Thoracic aorta (tissue), 2 donors: ENCODE results near the gene TMEM63B. TPM values are rescaled to one million over a fixed set of nuclear protein-coding genes. Genes with fewer than 3 reads are reported as not detected.
A peak's percentile ranks its signal among the peaks of the same experiment; 100 is the strongest.

Source experiments
- ATAC-seq: fragments of 150-250 bp; one replicate; pipeline ENCODE4 v1.8.0; 2017; ENCODE audit warnings: low read depth; ENCODE audit not compliant: insufficient number of reproducible peaks, low FRiP score
- DNase-seq: peaks from one replicate; pipeline ENCODE4 v3.0.0-alpha.2; 2020; ENCODE audit warnings: low spot score
- H3K27ac ChIP-seq, 2 donors: fragments of 200-600 bp; sonication (generic); 1 replicate in 1 of 2; 2 replicates in 1 of 2; pipeline ENCODE4 v1.5.1; 2016; ENCODE audit warnings: mild to moderate bottlenecking in 2 of 2, moderate library complexity in 2 of 2
- H3K27me3 ChIP-seq: fragments of 200-600 bp; sonication (generic); replicated peaks from 2 replicates; pipeline ENCODE4 v1.6.0; 2016; ENCODE audit warnings: mild to moderate bottlenecking; ENCODE audit not compliant: insufficient read depth
- H3K36me3 ChIP-seq: fragments of 200-600 bp; sonication (generic); one replicate; pipeline ENCODE4 v1.5.1; 2016
- H3K4me1 ChIP-seq, 2 donors: fragments of 200-600 bp; sonication (generic); 1 replicate in 1 of 2; 2 replicates in 1 of 2; pipeline versions ENCODE4 v1.5.1 to v1.6.0; 2016; ENCODE audit warnings: low read depth in 2 of 2, mild to moderate bottlenecking in 1 of 2; ENCODE audit not compliant: control insufficient read depth in 1 of 2
- H3K4me3 ChIP-seq: fragments of 200-600 bp; sonication (generic); 2 replicates; pipeline ENCODE4 v1.5.1; 2016; ENCODE audit warnings: mild to moderate bottlenecking
- H3K9me3 ChIP-seq: fragments of 200-600 bp; sonication (generic); 2 replicates; pipeline ENCODE4 v1.5.1; 2016
- total RNA-seq, 2 donors: library from RNA; depleted of rRNA; stranded (reverse); fragments of >200 nt; gene quantifications; one replicate each; pipeline versions ENCODE4 v1.1.0 to v1.2.3, GENCODE V29; 2016
- TF ChIP-seq, protein P1 (sequence below): fragments of 200-600 bp; sonication (generic); IDR thresholded peaks from one replicate; pipeline ENCODE4 v1.5.1; 2019; ENCODE audit warnings: antibody characterized with exemption

The TMEM63B gene
- total RNA-seq, 2 donors from 2014 or later: 21.9 to 43.4 TPM

DNA sequence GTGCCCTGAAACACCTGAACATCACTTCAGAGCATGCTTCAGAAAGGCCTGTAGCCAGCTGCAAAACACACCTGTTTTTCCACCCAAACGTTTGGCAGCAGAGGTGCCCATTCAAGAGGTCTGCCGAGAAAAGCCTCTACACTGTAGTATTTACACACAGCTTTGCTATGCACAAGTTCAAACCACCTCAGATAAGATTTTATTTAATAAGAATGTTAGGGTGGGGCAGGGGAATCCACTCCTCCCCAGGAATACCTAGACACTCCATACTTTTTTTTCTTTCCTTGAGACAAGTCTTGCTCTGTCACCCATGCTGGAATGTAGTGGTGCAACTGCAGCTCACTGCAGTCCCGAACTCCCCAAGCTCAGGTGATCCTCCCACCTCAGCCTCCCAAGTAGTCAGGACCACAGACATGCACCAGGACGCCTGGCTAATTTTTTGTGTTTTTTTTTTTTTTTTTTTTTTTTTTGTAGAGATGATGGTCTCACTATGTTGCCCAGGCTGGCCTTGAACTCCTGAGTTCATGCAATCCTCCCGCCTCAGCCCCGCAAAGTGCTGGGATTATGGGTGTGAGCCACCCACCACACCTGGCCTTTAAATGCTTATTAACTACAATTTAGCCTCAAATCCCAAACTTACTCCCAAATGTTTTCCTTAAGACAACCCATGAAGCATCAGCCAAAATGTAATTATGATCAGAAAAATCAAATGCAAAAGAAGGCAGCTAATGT, 9.8 kb upstream of the TMEM63B start:
- H3K27me3 ChIP-seq: no peaks in the 10 kb centered on the region
- TF ChIP-seq, protein P1, sequence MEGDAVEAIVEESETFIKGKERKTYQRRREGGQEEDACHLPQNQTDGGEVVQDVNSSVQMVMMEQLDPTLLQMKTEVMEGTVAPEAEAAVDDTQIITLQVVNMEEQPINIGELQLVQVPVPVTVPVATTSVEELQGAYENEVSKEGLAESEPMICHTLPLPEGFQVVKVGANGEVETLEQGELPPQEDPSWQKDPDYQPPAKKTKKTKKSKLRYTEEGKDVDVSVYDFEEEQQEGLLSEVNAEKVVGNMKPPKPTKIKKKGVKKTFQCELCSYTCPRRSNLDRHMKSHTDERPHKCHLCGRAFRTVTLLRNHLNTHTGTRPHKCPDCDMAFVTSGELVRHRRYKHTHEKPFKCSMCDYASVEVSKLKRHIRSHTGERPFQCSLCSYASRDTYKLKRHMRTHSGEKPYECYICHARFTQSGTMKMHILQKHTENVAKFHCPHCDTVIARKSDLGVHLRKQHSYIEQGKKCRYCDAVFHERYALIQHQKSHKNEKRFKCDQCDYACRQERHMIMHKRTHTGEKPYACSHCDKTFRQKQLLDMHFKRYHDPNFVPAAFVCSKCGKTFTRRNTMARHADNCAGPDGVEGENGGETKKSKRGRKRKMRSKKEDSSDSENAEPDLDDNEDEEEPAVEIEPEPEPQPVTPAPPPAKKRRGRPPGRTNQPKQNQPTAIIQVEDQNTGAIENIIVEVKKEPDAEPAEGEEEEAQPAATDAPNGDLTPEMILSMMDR: no peak
- H3K4me3 ChIP-seq: no peak overlapping the region
- peak overlapping the region; percentile 7 to 80 for H3K27ac ChIP-seq
- DNase-seq: no peak
- H3K9me3 ChIP-seq: no peaks in the 10 kb centered on the region
- H3K36me3 ChIP-seq: peaks cover 20% of the 10 kb centered on the region
- peaks cover 26 to 53% of the 10 kb centered on the region in 2 donors for H3K4me1 ChIP-seq
- ATAC-seq: no peak

DNA sequence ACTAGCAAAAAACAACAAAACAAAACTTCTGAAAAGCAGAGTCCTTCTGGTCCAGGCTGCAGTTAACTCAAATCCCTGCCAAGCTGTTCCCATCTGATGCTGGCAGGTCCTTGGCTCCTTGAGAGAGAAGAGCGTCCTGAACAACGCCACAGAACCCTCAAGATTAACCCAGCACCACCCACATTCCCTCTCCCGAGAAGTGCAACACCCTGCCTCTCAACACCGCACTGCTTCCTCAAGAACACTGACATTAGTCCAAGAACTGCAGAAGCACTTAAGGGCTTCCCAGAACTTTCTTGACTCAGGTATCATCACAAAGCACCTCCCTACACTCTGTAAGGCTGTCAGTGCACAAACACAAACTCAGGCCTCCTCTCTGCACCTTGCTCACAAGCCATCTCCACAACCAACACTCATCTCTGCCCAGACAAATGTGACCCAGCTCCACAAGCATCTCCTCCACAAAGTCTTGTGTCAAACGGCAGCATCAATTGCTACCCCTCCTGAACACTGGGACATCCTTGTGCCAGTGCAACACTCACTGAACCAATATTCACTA, 7.6 kb upstream of the TMEM63B start:
- ATAC-seq (no peak), DNase-seq (no peak)
- Histone ChIP-seq H3K9me3 (no peaks in the 10 kb centered on the region), H3K36me3 (no peaks in the 10 kb centered on the region), H3K27ac (no peak overlapping the region), H3K4me3 (no peak overlapping the region), H3K27me3 (no peaks in the 10 kb centered on the region), H3K4me1 (peaks cover 35 to 73% of the 10 kb centered on the region in 2 donors)
- TF ChIP-seq, protein P1: no peak

DNA sequence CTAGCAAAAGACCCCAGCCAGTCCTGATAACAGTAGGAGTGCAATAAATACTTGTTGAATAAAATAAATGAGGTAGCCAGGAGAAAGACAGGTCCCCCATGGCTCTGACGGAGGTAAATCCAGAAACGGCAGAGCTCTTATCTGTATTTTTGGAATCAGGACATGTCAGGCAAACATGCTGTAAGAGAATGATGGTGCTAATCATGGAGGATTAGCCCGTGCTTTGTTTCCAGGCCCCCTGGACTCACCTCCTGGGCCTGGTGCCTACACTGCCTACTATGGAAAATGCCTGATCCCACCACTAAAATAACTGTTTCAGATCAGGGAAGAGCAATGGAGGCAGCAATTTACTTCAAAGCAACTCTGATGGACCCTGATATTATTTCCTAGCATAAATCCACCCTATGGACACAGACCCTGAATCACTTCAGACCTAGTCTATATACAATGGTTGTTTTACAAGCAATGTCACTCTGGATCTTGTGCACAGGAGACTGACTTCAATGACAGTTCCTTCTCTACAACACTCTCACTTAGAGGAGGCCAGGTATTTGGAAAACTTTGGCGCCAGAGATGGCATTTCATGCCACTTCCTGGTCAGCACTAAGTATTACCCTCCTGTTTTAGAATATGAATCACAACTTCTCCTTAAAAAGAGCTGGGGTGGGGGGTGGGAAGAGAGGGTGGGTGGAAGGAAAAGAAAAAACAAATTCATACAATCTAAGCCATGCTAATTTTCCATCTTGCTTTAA, 6.5 kb upstream of the TMEM63B start:
- no peak for ATAC-seq
- Histone ChIP-seq H3K9me3 (no peaks in the 10 kb centered on the region), H3K27me3 (no peaks in the 10 kb centered on the region), H3K27ac (no peak overlapping the region), H3K4me3 (no peak overlapping the region), H3K4me1 (peaks cover 39 to 78% of the 10 kb centered on the region in 2 donors), H3K36me3 (no peaks in the 10 kb centered on the region)
- TF ChIP-seq, protein P1: no peak
- no peak for DNase-seq

DNA sequence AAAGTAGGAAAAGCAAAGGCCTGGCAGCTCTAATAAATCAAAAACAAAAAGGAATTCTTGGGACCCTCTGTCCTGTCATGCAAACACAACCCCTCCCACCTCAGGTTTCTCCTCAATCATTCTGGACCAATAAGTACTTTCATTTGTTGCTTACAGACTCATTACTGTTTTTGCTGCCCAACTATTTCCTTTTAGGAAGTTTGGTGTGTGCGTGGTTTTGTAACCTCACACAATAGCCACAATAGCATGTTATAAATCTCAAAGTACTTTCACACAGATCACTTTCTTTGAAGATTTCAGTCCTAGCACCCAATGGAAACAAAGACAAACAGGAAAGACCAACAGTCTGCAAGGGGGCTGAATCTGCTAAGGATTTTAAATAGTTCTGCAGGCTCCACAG, 4.6 kb upstream of the TMEM63B start:
- TF ChIP-seq, protein P1: no peak
- H3K4me3 ChIP-seq: peak overlapping the region; percentile 42
- peak overlapping the region; percentile 35 to 54 for H3K27ac ChIP-seq
- DNase-seq (no peak), ATAC-seq (no peak)
- no peaks in the 10 kb centered on the region for H3K9me3 ChIP-seq
- no peaks in the 10 kb centered on the region for H3K27me3 ChIP-seq
- peaks cover 28 to 71% of the 10 kb centered on the region in 2 donors for H3K4me1 ChIP-seq
- no peaks in the 10 kb centered on the region for H3K36me3 ChIP-seq

DNA sequence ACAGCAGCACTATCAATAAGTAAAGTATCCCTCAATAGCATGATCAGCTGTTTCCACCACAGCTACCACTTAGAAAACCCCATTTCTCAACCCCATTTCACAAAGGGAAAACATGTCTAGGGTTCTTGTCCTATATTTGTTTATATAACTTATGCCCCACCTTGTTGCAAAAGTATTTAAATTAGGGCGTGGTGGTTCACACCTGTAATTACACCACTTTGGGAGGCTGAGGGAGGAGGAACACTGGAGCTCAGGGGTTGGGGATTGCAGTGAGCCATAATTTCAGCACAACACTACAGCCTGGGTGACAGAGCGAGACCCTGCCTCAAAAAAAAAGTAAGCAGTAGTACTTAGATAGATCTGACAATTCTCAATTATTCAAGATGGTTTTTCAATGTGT, 3.8 kb upstream of the TMEM63B start:
- TF ChIP-seq, protein P1: no peak
- DNase-seq (no peak), ATAC-seq (no peak)
- Histone ChIP-seq H3K9me3 (no peaks in the 10 kb centered on the region), H3K27ac (peak overlapping the region in 1 of 2 donors; percentile 54), H3K36me3 (no peaks in the 10 kb centered on the region), H3K4me3 (no peak overlapping the region), H3K4me1 (peaks cover 32 to 77% of the 10 kb centered on the region in 2 donors), H3K27me3 (no peaks in the 10 kb centered on the region)
